ENCODE results near the gene TCF4.

TCF4 gene

GRCh38 chr18:55234366-55235093 is 353.5 kb downstream of the TCF4 start:
- DNase-seq (ENCODE audit: low spot score), result peak; percentile 78

DNA sequence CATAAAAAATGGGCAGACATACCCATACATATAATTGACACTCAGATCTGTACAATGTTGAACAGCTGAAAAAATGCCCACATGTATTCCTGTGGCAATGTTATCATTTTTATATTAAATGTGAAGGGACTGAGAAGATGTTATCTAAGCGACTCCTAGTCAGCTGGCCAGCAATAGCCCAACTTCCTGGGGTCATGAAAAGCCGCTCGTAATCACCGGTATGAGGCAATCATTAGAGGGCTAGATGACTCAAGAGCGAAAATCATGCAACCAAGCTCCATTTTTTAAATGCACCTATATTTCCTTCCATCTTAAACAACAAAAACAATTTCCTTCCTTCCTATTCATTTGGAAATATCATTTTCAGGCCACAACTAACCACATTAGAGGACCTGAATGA is 354.1 kb downstream of the TCF4 start:
- DNase-seq (ENCODE audit: low spot score), result no peak

GRCh38 chr18:55232506-55232905 is 355.5 kb downstream of the TCF4 start:
- no peak for DNase-seq (ENCODE audit: low spot score)

DNA sequence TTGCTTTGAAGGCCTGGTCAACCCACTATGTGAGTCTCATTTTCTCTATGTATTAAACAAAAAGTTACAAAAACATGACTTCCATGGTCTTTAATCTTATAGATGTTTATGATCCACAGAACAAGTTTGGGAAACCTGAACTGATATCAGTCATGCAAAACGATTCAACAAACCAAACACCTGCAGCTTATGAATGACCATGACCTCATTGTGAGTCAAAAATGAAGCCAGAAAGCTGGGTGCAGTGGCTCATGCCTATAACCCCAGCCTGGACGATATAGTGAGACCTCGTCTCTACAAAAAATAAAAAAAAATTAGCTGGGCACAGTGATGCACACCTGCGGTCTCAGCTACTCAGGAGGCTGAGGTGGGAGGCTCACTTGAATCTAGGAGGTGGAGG is 358.3 kb downstream of the TCF4 start:
- no peak for DNase-seq (ENCODE audit: low spot score)

DNA sequence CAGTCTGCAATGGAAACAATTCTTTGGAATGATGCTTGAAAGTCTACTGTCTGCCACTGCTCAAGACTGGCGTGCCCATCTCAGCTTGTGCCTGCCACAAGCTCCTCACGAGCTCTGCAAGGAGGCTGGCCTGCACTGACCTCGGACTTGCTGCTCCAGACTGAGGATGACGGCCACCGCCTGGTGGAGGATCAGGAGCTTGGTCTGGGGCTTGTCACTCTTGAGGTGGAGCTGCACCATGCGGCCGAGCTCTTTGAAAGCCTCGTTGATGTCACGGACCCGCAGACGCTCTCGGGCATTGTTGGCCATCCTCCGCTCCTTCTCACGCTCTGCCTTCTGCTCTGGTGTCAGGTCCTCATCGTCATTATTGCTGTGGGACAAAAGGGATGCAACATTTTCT is 359.3 kb downstream of the TCF4 start:
- peak; percentile 50 for DNase-seq (ENCODE audit: low spot score)

DNA sequence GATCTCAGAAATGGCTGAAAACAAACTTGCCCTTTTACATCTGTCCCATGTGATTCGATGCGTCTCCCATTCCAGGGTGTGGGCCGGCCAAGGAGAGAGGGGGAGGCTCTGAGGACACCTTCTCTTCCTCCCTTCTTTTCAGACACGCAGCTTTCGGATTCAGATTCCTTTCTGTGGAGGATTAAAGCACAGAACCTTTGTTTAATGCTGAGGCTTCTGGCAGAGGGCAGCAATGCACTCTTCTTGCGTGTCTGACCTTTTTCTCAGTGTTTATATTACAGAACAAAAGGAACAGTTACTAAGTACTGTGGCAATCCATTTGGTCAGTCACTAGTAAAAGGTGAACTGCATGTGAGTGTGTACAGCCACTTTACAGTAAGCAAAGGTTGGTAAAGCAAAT is 359.8 kb downstream of the TCF4 start:
- DNase-seq (ENCODE audit: low spot score), result peak; percentile 56

DNA sequence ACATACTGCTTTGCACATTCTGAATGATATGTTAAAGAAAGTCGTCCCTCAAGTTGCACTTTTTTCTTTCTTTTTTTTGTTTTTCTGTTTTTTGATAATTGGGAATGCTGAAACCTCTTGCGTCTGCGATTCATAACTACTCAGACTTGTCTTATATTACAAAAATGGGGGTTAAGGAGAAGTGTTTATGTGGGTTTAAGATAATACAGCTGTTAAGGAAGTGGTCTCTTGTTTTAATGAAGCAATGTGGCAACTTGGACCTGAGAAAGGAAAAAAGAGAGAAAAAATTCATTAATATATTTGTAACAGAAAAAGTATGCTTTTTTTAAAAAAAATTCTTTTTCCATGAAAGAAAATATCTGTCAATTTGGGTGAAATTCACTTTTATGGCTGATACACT is 360.2 kb downstream of the TCF4 start:
- DNase-seq (ENCODE audit: low spot score), result no peak

DNA sequence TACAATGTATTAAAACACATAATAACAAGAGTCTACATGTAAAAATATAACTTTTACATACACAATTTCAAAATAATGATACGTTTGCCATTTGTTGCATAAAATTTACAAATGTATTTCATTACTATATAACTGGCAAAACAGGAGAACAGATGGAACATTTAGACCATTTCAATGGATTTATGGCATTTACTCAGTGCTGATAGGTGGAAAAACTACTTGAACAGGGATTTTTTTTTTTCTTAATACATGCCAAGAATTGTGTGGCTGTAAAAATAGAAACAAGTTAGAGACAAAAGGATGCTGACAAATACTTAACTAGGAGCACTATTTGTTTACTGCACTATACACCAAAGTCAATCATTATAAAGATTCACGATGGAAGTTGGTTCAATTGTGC is 361.9 kb downstream of the TCF4 start:
- no peak for DNase-seq (ENCODE audit: low spot score)

- no peak for DNase-seq (ENCODE audit: low spot score)
Observed at GRCh38 chr18:55224086-55224625, 363.8 kb downstream of the TCF4 start.

DNA sequence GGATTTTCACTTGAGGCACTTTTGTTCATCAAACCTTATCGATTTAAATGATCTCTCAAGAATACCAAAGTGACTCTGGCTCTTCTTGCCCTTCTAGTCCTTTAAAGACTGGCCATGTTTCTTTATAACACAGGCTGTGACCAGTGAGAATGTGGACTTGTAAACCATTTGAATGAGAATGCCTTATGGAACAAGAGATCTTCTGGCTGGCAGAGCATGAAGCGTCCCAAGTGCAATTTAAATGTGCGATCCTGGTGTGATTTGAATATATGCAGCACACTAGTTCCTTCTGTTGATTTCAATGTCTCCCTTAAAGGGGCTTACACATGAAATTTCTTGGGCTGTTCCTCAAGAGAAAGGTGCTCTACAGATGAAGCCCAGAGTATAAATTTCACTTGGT is 366.4 kb downstream of the TCF4 start:
- no peak for DNase-seq (ENCODE audit: low spot score)

GRCh38 chr18:55220523-55220922 is 367.5 kb downstream of the TCF4 start:
- no peak for DNase-seq (ENCODE audit: low spot score)

DNA sequence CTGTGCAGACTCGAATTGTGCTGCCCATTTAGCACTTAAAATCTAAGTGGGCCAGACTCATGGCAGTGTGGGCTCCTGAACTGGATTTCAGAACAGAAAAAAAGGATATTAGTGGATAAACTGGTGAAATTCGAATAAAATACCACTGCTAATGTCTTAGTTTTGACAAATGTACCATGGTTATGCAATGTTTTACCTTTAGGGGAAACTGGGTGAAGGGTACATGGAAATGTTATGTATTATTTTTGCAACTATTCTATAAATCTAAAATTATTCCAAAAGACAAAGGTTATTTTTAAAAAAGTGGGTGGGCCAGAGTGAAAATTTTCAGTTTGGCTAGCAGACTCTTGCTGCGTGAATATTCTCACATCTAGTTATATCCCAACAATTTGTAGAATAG is 368.2 kb downstream of the TCF4 start:
- no peak for DNase-seq (ENCODE audit: low spot score)

DNA sequence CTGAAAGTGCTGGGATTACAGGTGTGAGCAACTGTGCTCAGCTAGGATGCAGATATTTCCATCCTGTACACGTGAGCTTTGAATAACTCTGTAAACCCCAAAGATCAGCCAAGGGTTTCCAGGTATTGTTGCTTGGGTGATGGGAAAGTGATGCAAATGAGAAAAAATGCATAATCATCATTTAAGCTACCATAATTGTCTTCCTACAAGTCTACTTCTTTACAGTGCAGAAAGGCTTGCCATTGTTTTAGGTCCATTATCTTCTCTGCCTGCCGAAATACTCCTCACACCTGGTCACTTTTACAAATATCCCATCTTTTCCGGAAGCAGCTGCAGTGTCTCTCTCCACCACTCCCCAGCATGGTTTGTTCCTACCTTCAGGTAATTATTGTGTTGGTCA is 368.9 kb downstream of the TCF4 start:
- no peak for DNase-seq (ENCODE audit: low spot score)

DNA sequence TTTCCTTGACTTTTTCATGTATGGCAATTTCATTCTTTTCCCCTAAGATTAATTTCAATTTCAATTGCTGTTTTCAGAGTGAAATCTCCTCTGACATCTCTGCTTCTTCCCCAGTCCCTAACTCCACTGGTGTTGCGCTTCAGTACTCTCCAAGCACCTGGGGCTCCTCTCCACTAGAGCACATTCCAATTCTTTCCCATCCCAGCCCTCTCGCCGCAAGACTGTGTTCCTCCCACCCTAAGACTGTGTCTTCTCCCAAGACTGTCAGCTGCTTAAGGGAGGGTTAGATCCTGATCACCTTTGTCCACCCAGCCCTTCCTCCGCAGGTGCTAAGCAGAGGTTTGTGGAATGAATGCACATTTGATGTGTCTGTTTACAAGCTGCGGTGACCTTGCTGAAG is 373.0 kb downstream of the TCF4 start:
- no peak for DNase-seq (ENCODE audit: low spot score)

DNA sequence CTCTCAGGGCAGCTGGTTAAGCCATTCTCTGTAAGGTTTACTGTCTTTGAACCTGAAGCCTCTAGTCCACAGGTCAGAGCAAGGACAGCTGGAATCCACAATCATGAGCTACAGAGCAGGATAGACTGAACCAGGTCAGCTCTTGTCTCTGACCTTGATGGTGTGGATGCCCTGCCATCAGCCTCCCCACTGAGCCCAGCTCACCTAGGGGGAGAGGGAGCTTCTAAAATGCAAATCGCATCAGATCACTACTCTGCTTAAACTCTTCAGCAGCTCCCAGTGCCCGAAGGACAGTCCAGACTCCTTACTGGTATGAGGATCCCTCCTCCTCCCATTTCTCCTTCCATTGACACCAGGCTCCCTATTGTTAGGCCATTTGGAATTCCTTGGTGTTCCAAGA is 373.5 kb downstream of the TCF4 start:
- DNase-seq (ENCODE audit: low spot score), result no peak

DNA sequence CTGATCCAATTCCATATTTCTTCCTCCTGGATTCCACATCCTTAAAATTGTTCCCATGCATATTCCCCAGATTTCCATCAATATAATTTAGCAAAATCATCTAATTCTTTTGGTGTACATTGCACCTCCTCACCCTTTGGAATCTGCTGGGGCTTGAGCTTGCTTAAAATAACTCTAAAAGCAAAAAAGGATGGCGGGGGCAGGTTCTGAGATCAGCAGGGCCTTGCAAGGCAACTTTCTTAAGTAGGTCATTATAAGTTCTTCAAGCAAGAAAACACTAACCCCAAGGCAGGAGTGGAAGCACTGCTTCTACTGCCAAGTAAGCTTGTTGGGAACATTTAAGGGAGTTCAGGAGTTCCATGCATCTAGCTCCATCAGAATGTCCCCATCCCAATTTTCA is 374.4 kb downstream of the TCF4 start:
- no peak for DNase-seq (ENCODE audit: low spot score)

DNA sequence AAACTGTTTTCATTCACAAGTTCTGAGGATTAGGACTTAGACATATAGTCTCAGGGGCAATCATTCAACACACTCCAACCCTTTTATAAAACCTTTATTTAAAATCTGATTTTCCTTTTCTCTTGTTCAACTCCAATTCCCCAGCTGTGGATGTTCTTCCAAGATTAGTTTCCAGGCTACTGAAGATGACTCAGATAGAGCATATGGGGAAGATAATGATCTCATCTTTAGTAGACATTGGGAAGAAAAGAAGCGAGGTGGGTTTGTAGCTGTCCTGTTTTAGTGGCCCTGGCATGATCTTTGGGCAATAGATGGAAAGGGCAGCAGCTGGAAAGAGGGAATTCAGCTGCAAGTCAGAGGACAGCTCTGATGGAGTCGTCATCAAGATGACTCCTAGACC is 381.1 kb downstream of the TCF4 start:
- no peak for DNase-seq (ENCODE audit: low spot score)

GRCh38 chr18:55202232-55202917 is 385.6 kb downstream of the TCF4 start:
- DNase-seq (ENCODE audit: low spot score), result no peak

DNA sequence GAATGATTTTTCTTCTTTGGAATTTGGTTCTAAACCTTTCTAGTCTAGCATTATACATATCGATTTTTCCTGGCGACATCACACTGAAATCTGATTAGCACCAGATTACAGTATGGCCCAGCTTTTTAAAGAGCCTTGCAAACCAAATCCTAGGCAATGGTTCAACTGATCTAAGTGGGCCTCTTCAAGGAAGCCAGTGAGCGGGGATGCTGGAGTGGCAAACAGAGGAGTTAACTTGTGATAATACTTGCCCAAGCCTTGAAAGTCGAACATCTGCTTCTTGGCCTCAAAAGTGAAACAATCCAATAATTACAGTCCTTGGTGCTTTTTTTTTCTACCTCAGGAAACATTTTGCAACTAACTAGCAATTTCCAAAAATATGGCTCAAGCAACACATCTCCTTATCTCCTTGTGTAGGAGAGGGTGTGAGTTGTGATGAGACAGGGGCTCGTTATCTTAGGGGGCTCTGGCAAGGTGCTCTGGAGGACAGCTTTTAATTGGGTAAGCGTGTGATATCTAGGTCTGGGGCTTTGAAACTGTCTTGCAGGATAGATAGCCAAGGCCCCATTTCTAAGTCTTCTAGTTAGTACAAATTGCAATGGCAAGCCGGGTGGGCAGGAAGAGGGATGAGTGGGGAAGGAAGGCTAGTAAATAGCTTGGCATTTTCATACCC is 388.6 kb downstream of the TCF4 start:
- DNase-seq (ENCODE audit: low spot score), result no peak

DNA sequence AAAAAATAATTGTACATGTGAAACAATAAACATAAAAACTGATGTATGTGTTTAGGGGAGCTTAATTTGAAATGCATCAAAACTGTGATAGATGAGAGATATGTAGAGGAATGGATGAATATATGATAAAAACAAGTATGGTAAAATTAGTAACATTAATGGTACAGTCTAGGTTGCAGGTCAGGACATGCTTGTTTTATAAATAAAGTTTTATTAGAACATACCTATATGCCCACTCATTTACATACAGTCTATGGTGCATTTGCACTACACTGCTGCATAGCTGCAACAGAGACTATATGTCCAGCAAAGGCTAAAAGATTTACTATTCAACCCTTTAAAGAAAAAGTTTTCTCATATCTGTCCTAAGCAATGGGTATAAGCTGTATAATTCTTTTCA is 392.1 kb downstream of the TCF4 start:
- DNase-seq (ENCODE audit: low spot score), result no peak

DNA sequence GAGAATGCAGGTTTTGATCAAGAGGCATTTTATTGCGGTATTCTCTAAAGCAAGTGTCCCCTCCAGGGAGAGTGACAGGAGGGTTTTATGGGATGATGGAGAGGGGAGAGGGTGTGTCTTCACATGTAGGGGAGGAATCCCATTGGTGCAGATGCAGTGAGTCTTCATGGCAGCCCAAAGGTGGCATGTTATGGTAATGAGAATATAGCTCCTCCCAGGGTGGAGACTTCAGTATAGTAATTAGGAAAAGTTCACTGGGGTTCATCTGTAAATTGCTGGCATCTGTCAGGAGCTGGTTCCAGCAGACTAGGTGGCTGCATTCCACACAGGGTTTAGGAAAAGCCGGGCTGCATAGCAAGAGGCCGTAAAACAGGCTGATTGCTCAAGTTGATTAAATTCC is 398.0 kb downstream of the TCF4 start:
- peak; percentile 49 for DNase-seq (ENCODE audit: low spot score)

DNA sequence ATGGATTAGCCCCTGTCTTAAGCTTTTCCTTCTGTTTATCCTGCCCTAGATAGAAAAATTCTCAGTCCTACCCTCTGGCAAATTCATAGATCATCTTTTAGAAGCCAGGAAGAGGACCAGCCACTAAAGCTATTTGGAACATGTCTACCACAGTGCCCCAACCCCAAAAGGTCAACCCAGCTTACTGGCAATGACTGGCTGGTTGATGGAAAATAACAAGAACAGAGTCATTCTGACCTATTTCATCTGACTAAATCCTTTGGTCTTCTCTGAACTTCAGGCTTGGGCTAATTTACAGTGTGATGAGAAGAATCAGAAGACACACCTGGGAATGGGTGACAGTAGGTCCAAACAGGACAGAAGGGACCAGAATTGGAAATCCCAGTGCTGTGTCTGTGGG is 401.4 kb downstream of the TCF4 start:
- DNase-seq (ENCODE audit: low spot score), result no peak

DNA sequence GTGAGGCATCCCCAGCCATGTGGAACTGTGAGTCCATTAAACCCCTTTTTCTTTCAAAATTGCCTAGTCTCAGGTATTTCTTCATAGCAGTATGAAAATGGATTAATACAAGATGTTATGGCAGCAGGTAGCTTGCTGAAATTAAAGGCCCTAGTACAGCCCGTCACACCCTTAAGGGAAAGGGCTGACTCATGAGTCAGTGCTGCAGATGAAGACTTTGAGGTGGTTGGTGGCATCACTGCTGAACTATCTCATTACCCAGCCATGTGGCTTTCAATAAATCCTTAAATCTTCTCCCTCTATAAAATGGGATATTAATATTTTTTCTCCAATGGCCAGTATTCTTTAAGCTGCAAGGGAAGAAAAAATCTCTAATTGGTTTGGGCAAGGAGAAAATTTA is 402.6 kb downstream of the TCF4 start:
- DNase-seq (ENCODE audit: low spot score), result no peak

Measured in ecto neural progenitor cell (in vitro differentiated cells).